SK-N-MC (cell line): Measurements from ENCODE around the gene LSP1.

ENCODE experiments used
- EZH2 ChIP-seq: fragments of 200-600 bp; sonication (generic); IDR thresholded peaks from one replicate; pipeline ENCODE4 v1.6.1; 2017; ENCODE audit warnings: antibody characterized with exemption
- POLR2AphosphoS5 ChIP-seq: IDR thresholded peaks from 2 replicates; pipeline ENCODE4 v1.6.1; 2012; ENCODE audit warnings: mild to moderate bottlenecking, low read depth, low read length, borderline replicate concordance

- no peak for TF ChIP-seq EZH2
- TF ChIP-seq POLR2AphosphoS5: no peak
Observed at GRCh38 chr11:1933416-1934334, 80.8 kb downstream of the LSP1 start.
